ENCODE results near the gene BARX2.

- TF ChIP-seq CTCF (IDR thresholded peaks at IDR 0.05; ENCODE audit: low read length): no peak
- TF ChIP-seq EZH2 (IDR thresholded peaks at IDR 0.05; ENCODE audit: borderline replicate concordance, low read length): no peak
Observed at GRCh38 chr11:129348813-129349212, 26.8 kb upstream of the BARX2 start.
